Breast epithelium (tissue), 4 donors: ENCODE data around the gene MYADML2. TPM values are rescaled to one million over a fixed set of nuclear protein-coding genes. Genes with fewer than 3 reads are reported as not detected.

Source experiments
- DNase-seq, 2 donors: peaks; one replicate each; pipeline ENCODE4 v3.0.0-alpha.2; 2019; ENCODE audit warnings: low spot score in 2 of 2
- H3K27ac ChIP-seq, 2 donors: fragments of 200-600 bp; sonication (generic) in 1 of 2; one replicate each; pipeline ENCODE4 v1.5.1; 2016 to 2019; ENCODE audit warnings: mild to moderate bottlenecking in 1 of 2
- H3K27me3 ChIP-seq, 2 donors: fragments of 200-600 bp; sonication (generic) in 1 of 2; one replicate each; pipeline versions ENCODE4 v1.5.1 to v1.6.0; 2017 to 2019; ENCODE audit warnings: control low read depth in 1 of 2, mild to moderate bottlenecking in 1 of 2
- H3K36me3 ChIP-seq: fragments of 200-600 bp; one replicate; pipeline ENCODE4 v1.5.1; 2019
- H3K4me1 ChIP-seq, 2 donors: fragments of 200-600 bp; sonication (generic); one replicate each; pipeline ENCODE4 v1.5.1; 2016 to 2019; ENCODE audit warnings: control low read depth in 1 of 2
- H3K4me3 ChIP-seq, 3 donors: fragments of 200-600 bp; sonication (generic); 1 replicate in 2 of 3; 2 replicates in 1 of 3; pipeline ENCODE4 v1.5.1; 2016 to 2019; ENCODE audit warnings: mild to moderate bottlenecking in 3 of 3, moderate library complexity in 2 of 3
- H3K9me3 ChIP-seq, 2 donors: fragments of 200-600 bp; sonication (generic) in 1 of 2; one replicate each; pipeline ENCODE4 v1.5.1; 2016 to 2019; ENCODE audit warnings: control low read depth in 1 of 2
- CTCF ChIP-seq, 3 donors: fragments of 450-650 bp; IDR thresholded peaks; one replicate each; pipeline ENCODE4 v1.5.1; 2016 to 2017; ENCODE audit warnings: antibody characterized with exemption in 3 of 3, mild to moderate bottlenecking in 3 of 3, moderate library complexity in 3 of 3
- POLR2A ChIP-seq: fragments of 450-650 bp; IDR thresholded peaks from one replicate; pipeline ENCODE4 v1.6.1; 2016; ENCODE audit warnings: antibody characterized with exemption, mild to moderate bottlenecking, moderate library complexity
- POLR2AphosphoS5 ChIP-seq, 3 donors: sonication (generic); formaldehyde crosslinking; IDR thresholded peaks; one replicate each; pipeline ENCODE4 v1.6.1; 2017; ENCODE audit warnings: antibody characterized with exemption in 3 of 3
- intact Hi-C: fragments of 100-400 bp; cut with DNase I; formaldehyde crosslinking; loops from one replicate; pipeline ENCODE4 v1.15.1; 2023; ENCODE audit warnings: low total_unique reads
- total RNA-seq, 3 donors: library from RNA; depleted of rRNA; stranded (reverse); fragments of >200 nt; gene quantifications; one replicate each; pipeline ENCODE4 v1.1.0, GENCODE V29; 2016

The MYADML2 gene
- total RNA-seq, 3 donors from 2014 or later: not detected

GRCh38 chr17:81960130-81960958 is 13.3 kb upstream of the MYADML2 start:
- H3K27ac ChIP-seq: no peak overlapping the region
- H3K27me3 ChIP-seq: peaks cover 22 to 64% of the 10 kb centered on the region in 2 donors
- intact Hi-C loops: no loop called here
- peaks cover 0 to 12% of the 10 kb centered on the region in 2 donors for H3K4me1 ChIP-seq
- no peak for DNase-seq
- TF ChIP-seq CTCF (IDR thresholded peaks at IDR 0.05) (no peak), POLR2A (no peak), POLR2AphosphoS5 (IDR thresholded peaks at IDR 0.05) (no peak)
- H3K9me3 ChIP-seq: no peaks in the 10 kb centered on the region
- H3K4me3 ChIP-seq: peak overlapping the region; percentile 25 to 68 (median 40)
- H3K36me3 ChIP-seq: no peaks in the 10 kb centered on the region

- TF ChIP-seq CTCF (IDR thresholded peaks at IDR 0.05): peak in 1 of 3 donors; percentile 98
- no peak for TF ChIP-seq POLR2AphosphoS5 (IDR thresholded peaks at IDR 0.05)
- Histone ChIP-seq H3K4me3 (peak overlapping the region; percentile 25 to 68 (median 40)), H3K27ac (no peak overlapping the region), H3K36me3 (no peaks in the 10 kb centered on the region), H3K9me3 (no peaks in the 10 kb centered on the region), H3K4me1 (peaks cover 0 to 12% of the 10 kb centered on the region in 2 donors), H3K27me3 (peaks cover 22 to 64% of the 10 kb centered on the region in 2 donors)
- intact Hi-C loops: no loop called here
- peak; percentile 39 to 74 for DNase-seq
These were observed 12.5 kb upstream of the MYADML2 start for GRCh38 chr17:81959362-81960129.

- TF ChIP-seq CTCF (IDR thresholded peaks at IDR 0.05) (no peak), POLR2A (no peak), POLR2AphosphoS5 (IDR thresholded peaks at IDR 0.05) (no peak)
- no peaks in the 10 kb centered on the region for H3K9me3 ChIP-seq
- DNase-seq: no peak
- peak overlapping the region in 1 of 3 donors; percentile 68 for H3K4me3 ChIP-seq
- H3K4me1 ChIP-seq: peaks cover 0 to 12% of the 10 kb centered on the region in 2 donors
- no peaks in the 10 kb centered on the region for H3K36me3 ChIP-seq
- intact Hi-C loops: no loop called here
- H3K27ac ChIP-seq: no peak overlapping the region
- peaks cover 22 to 64% of the 10 kb centered on the region in 2 donors for H3K27me3 ChIP-seq
These were observed 11.8 kb upstream of the MYADML2 start for GRCh38 chr17:81958633-81959342.

- H3K27me3 ChIP-seq: peaks cover 22 to 55% of the 10 kb centered on the region in 2 donors
- no peak overlapping the region for H3K4me3 ChIP-seq
- H3K27ac ChIP-seq: no peak overlapping the region
- peaks cover 0 to 12% of the 10 kb centered on the region in 2 donors for H3K4me1 ChIP-seq
- intact Hi-C loops: no loop called here
- H3K36me3 ChIP-seq: no peaks in the 10 kb centered on the region
- H3K9me3 ChIP-seq: no peaks in the 10 kb centered on the region
- no peak for TF ChIP-seq POLR2AphosphoS5 (IDR thresholded peaks at IDR 0.05)
- no peak for DNase-seq
These were observed 10.8 kb upstream of the MYADML2 start for GRCh38 chr17:81957691-81958432.
